ENCODE measurements around the gene UBE2D4.
"Not testable (repeated sequence)": the region's sequence is repeated elsewhere in the genome, so short reads cannot be mapped to it uniquely, and the experiment has no call there.

- TF ChIP-seq, protein P1, sequence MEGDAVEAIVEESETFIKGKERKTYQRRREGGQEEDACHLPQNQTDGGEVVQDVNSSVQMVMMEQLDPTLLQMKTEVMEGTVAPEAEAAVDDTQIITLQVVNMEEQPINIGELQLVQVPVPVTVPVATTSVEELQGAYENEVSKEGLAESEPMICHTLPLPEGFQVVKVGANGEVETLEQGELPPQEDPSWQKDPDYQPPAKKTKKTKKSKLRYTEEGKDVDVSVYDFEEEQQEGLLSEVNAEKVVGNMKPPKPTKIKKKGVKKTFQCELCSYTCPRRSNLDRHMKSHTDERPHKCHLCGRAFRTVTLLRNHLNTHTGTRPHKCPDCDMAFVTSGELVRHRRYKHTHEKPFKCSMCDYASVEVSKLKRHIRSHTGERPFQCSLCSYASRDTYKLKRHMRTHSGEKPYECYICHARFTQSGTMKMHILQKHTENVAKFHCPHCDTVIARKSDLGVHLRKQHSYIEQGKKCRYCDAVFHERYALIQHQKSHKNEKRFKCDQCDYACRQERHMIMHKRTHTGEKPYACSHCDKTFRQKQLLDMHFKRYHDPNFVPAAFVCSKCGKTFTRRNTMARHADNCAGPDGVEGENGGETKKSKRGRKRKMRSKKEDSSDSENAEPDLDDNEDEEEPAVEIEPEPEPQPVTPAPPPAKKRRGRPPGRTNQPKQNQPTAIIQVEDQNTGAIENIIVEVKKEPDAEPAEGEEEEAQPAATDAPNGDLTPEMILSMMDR (IDR thresholded peaks at IDR 0.05), result not testable (repeated sequence)
- TF ChIP-seq POLR2A (IDR thresholded peaks at IDR 0.05), result not testable (repeated sequence)
Measured at GRCh38 chr7:43974725-43975482, 48.7 kb downstream of the UBE2D4 start.
